ENCODE measurements around the gene DEPDC5. TPM values are rescaled to one million over a fixed set of nuclear protein-coding genes. Genes with fewer than 3 reads are reported as not detected.
A peak's percentile ranks its signal among the peaks of the same experiment; 100 is the strongest.

DEPDC5 gene
- total RNA-seq, 1 donor from 2014 or later: 13.0 TPM

GRCh38 chr22:31750365-31751284 is 3.2 kb upstream of the DEPDC5 start:
- no peak for FAIRE-seq
- TF ChIP-seq EZH2 (IDR thresholded peaks at IDR 0.05; ENCODE audit: insufficient read depth, low read length) (no peak), CTCF (IDR thresholded peaks at IDR 0.05; ENCODE audit: insufficient read depth, low read depth, low read length) (no peak)
- peaks cover 58% of the 10 kb centered on the region for H3K79me2 ChIP-seq (ENCODE audit: insufficient read depth, low read length)

GRCh38 chr22:31752096-31752847 is 1.5 kb upstream of the DEPDC5 start:
- no peaks in the 10 kb centered on the region for H3K36me3 ChIP-seq (ENCODE audit: insufficient read depth, low read length)
- no peaks in the 10 kb centered on the region for H3K36me3 Mint-ChIP-seq (ENCODE audit: low read depth, unreplicated experiment)
- H3K9me3 ChIP-seq (ENCODE audit: insufficient read depth, low read depth, low read length): no peaks in the 10 kb centered on the region
- peaks cover 38% of the 10 kb centered on the region for H3K4me1 ChIP-seq (ENCODE audit: insufficient read depth, low read length)
- TF ChIP-seq CTCF (IDR thresholded peaks at IDR 0.05; ENCODE audit: insufficient read depth, low read depth, low read length): no peak
- TF ChIP-seq EZH2 (IDR thresholded peaks at IDR 0.05; ENCODE audit: insufficient read depth, low read length): no peak
- peak overlapping the region; percentile 89 for H3K4me3 Mint-ChIP-seq (ENCODE audit: unreplicated experiment)
- FAIRE-seq: no peak
- H3K27me3 Mint-ChIP-seq (ENCODE audit: low read depth, unreplicated experiment): no peaks in the 10 kb centered on the region
- H3K27me3 ChIP-seq (ENCODE audit: insufficient read depth, low read length): no peaks in the 10 kb centered on the region
- peaks cover 44% of the 10 kb centered on the region for H3K79me2 ChIP-seq (ENCODE audit: insufficient read depth, low read length)
- peak overlapping the region; percentile 93 for H3K9ac ChIP-seq (ENCODE audit: low read length)
- no peak for DNase-seq (ENCODE audit: low read depth)
- H4K20me1 ChIP-seq (ENCODE audit: insufficient read depth, low read length): no peaks in the 10 kb centered on the region
- no peaks in the 10 kb centered on the region for H3K9me3 Mint-ChIP-seq (ENCODE audit: unreplicated experiment)
- peak overlapping the region; percentile 98 for H3K27ac Mint-ChIP-seq (ENCODE audit: unreplicated experiment)
- peaks cover 26% of the 10 kb centered on the region for H3K4me1 Mint-ChIP-seq (ENCODE audit: low read depth, unreplicated experiment)
- H3K4me2 ChIP-seq (ENCODE audit: low read length): peak overlapping the region; percentile 94
- H2AFZ ChIP-seq (ENCODE audit: low read depth, low read length): peak overlapping the region; percentile 90
- H3K4me3 ChIP-seq (ENCODE audit: insufficient read depth, low read depth, low read length): no peak overlapping the region
- H3K27ac ChIP-seq (ENCODE audit: low read depth, low read length): no peak overlapping the region

More at GRCh38 chr22:31750365-31751284, 3.2 kb upstream of the DEPDC5 start:
- no peaks in the 10 kb centered on the region for H4K20me1 ChIP-seq (ENCODE audit: insufficient read depth, low read length)
- peaks cover 38% of the 10 kb centered on the region for H3K4me1 ChIP-seq (ENCODE audit: insufficient read depth, low read length)
- peak overlapping the region; percentile 82 for H3K27ac Mint-ChIP-seq (ENCODE audit: unreplicated experiment)
- H3K4me3 ChIP-seq (ENCODE audit: insufficient read depth, low read depth, low read length): peak overlapping the region; percentile 93
- no peaks in the 10 kb centered on the region for H3K36me3 Mint-ChIP-seq (ENCODE audit: low read depth, unreplicated experiment)
- H3K9ac ChIP-seq (ENCODE audit: low read length): peak overlapping the region; percentile 96
- H3K4me3 Mint-ChIP-seq (ENCODE audit: unreplicated experiment): peak overlapping the region; percentile 98
- no peaks in the 10 kb centered on the region for H3K9me3 Mint-ChIP-seq (ENCODE audit: unreplicated experiment)
- no peaks in the 10 kb centered on the region for H3K36me3 ChIP-seq (ENCODE audit: insufficient read depth, low read length)
- no peaks in the 10 kb centered on the region for H3K27me3 Mint-ChIP-seq (ENCODE audit: low read depth, unreplicated experiment)
- H3K27me3 ChIP-seq (ENCODE audit: insufficient read depth, low read length): no peaks in the 10 kb centered on the region
- H2AFZ ChIP-seq (ENCODE audit: low read depth, low read length): peak overlapping the region; percentile 77
- H3K9me3 ChIP-seq (ENCODE audit: insufficient read depth, low read depth, low read length): no peaks in the 10 kb centered on the region
- H3K27ac ChIP-seq (ENCODE audit: low read depth, low read length): peak overlapping the region; percentile 42
- H3K4me2 ChIP-seq (ENCODE audit: low read length): peak overlapping the region; percentile 96
- DNase-seq (ENCODE audit: low read depth): no peak
- peaks cover 26% of the 10 kb centered on the region for H3K4me1 Mint-ChIP-seq (ENCODE audit: low read depth, unreplicated experiment)
